ENCODE data around the gene TK2. TPM values are rescaled to one million over a fixed set of nuclear protein-coding genes. Genes with fewer than 3 reads are reported as not detected.
A peak's percentile ranks its signal among the peaks of the same experiment; 100 is the strongest.

TK2 gene
- total and polyA plus RNA-seq, 9 of the 15 experiments (the other 6 are each of a cell fraction or from before 2014, with no cell fraction given) = 1.1 to 10.2 (median 5.3) TPM

DNA sequence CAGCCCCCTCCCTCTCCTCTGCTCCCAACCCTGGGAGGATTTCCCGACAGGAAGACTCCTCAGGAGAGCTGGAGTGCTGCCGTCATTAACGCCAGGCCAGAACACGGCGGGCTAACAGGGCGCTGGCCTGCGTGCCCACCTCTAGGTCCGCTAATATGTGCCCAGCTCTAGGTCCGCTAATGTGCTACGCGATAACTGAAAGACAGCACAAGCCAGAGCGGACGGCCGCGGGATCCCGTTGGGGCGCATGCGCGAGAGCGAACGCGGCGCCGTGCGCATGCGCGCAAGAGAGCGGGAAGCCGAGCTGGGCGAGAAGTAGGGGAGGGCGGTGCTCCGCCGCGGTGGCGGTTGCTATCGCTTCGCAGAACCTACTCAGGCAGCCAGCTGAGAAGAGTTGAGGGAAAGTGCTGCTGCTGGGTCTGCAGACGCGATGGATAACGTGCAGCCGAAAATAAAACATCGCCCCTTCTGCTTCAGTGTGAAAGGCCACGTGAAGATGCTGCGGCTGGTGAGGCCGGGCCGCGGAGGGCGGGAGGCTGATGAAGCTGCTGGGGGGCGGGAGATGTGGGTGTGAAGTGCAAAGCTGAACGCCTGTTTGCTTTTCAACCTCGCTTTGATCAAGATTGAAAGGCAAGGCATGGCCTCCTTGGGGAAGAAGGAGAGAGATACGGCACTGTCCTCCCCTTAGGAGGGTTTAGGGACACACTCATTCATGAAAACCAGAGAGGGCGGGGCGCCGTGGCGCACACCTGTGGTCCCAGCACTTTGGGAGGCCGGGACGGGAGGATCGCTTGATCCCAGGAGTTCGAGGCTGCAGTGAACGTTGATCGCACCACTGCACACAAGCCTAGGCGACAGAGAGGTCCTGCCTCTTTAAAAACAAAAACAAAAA, 2.6 kb upstream of the TK2 start, which contains the start of gene CKLF (continued):
- TF ChIP-seq, protein P1, sequence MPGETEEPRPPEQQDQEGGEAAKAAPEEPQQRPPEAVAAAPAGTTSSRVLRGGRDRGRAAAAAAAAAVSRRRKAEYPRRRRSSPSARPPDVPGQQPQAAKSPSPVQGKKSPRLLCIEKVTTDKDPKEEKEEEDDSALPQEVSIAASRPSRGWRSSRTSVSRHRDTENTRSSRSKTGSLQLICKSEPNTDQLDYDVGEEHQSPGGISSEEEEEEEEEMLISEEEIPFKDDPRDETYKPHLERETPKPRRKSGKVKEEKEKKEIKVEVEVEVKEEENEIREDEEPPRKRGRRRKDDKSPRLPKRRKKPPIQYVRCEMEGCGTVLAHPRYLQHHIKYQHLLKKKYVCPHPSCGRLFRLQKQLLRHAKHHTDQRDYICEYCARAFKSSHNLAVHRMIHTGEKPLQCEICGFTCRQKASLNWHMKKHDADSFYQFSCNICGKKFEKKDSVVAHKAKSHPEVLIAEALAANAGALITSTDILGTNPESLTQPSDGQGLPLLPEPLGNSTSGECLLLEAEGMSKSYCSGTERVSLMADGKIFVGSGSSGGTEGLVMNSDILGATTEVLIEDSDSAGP (CRISPR knock-in tag; IDR thresholded peaks at IDR 0.05) = no peak
- TF ChIP-seq CBX5 (IDR thresholded peaks at IDR 0.05; ENCODE audit: borderline replicate concordance, low read depth) (peak; percentile 52; the same call in 1 of the 2 replicates), PML (IDR thresholded peaks at IDR 0.05; ENCODE audit: low read length) (peak; percentile 61; the same call in 1 of the 2 replicates), RNF2 (IDR thresholded peaks at IDR 0.05) (peak; percentile 95), ZNF551 (CRISPR knock-in tag; IDR thresholded peaks at IDR 0.05) (no peak), STAG1 (CRISPR knock-in tag; IDR thresholded peaks at IDR 0.05; ENCODE audit: borderline replicate concordance) (peak; percentile 67; the same call in 1 of the 2 replicates), SIRT6 (IDR thresholded peaks at IDR 0.05; ENCODE audit: low read depth, low read length) (no peak), SAP30 (IDR thresholded peaks at IDR 0.05; ENCODE audit: borderline replicate concordance, insufficient read depth, low read depth, low read length, poor library complexity, severe bottlenecking) (peak; percentile 14), TAF9B (IDR thresholded peaks at IDR 0.05; ENCODE audit: partially characterized antibody) (peak; percentile 80), RB1 (IDR thresholded peaks at IDR 0.05; ENCODE audit: low read depth) (peak; percentile 68), HMG20B (CRISPR knock-in tag; IDR thresholded peaks at IDR 0.05) (no peak), SIX5 (IDR thresholded peaks at IDR 0.05; ENCODE audit: borderline replicate concordance in 1 of 2, insufficient read depth in 1 of 2, low read depth in 1 of 2, low read length in 2 of 2) (no peak), ZNF324 (CRISPR knock-in tag; IDR thresholded peaks at IDR 0.05) (no peak), ZNF316 (IDR thresholded peaks at IDR 0.05) (no peak), LCOR (CRISPR knock-in tag; IDR thresholded peaks at IDR 0.05) (peak; percentile 95), ZNF77 (CRISPR knock-in tag; IDR thresholded peaks at IDR 0.05) (no peak), ZNF436 (CRISPR knock-in tag; IDR thresholded peaks at IDR 0.05) (no peak), SRSF7 (optimal IDR thresholded peaks at IDR 0.05; ENCODE audit: low read depth, low read length) (no peak), ZKSCAN1 (IDR thresholded peaks at IDR 0.05; ENCODE audit: low read depth, low read length) (no peak)
- TF ChIP-seq, protein P2, sequence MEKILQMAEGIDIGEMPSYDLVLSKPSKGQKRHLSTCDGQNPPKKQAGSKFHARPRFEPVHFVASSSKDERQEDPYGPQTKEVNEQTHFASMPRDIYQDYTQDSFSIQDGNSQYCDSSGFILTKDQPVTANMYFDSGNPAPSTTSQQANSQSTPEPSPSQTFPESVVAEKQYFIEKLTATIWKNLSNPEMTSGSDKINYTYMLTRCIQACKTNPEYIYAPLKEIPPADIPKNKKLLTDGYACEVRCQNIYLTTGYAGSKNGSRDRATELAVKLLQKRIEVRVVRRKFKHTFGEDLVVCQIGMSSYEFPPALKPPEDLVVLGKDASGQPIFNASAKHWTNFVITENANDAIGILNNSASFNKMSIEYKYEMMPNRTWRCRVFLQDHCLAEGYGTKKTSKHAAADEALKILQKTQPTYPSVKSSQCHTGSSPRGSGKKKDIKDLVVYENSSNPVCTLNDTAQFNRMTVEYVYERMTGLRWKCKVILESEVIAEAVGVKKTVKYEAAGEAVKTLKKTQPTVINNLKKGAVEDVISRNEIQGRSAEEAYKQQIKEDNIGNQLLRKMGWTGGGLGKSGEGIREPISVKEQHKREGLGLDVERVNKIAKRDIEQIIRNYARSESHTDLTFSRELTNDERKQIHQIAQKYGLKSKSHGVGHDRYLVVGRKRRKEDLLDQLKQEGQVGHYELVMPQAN (IDR thresholded peaks at IDR 0.05; ENCODE audit: borderline replicate concordance) = peak; percentile 83; the same call in 1 of the 2 replicates
- TF ChIP-seq, protein P3, sequence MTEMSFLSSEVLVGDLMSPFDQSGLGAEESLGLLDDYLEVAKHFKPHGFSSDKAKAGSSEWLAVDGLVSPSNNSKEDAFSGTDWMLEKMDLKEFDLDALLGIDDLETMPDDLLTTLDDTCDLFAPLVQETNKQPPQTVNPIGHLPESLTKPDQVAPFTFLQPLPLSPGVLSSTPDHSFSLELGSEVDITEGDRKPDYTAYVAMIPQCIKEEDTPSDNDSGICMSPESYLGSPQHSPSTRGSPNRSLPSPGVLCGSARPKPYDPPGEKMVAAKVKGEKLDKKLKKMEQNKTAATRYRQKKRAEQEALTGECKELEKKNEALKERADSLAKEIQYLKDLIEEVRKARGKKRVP (CRISPR knock-in tag; IDR thresholded peaks at IDR 0.05) = no peak
- TF ChIP-seq, protein P4, sequence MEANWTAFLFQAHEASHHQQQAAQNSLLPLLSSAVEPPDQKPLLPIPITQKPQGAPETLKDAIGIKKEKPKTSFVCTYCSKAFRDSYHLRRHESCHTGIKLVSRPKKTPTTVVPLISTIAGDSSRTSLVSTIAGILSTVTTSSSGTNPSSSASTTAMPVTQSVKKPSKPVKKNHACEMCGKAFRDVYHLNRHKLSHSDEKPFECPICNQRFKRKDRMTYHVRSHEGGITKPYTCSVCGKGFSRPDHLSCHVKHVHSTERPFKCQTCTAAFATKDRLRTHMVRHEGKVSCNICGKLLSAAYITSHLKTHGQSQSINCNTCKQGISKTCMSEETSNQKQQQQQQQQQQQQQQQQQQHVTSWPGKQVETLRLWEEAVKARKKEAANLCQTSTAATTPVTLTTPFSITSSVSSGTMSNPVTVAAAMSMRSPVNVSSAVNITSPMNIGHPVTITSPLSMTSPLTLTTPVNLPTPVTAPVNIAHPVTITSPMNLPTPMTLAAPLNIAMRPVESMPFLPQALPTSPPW (CRISPR knock-in tag; IDR thresholded peaks at IDR 0.05) = peak; percentile 82
